GM12878 (cell line): ENCODE results near the gene CLDN7. TPM values are rescaled to one million over a fixed set of nuclear protein-coding genes. Genes with fewer than 3 reads are reported as not detected.
A peak's percentile ranks its signal among the peaks of the same experiment; 100 is the strongest.

Experiments
- ASH2L ChIP-seq: fragments of 300-600, 200-600 bp; sonication (generic); IDR thresholded peaks from 2 replicates; pipeline ENCODE4 v1.6.1; 2017; ENCODE audit warnings: low read depth, mild to moderate bottlenecking, borderline replicate concordance
- ATF2 ChIP-seq: IDR thresholded peaks from 2 replicates; pipeline ENCODE4 v1.6.1; 2012; ENCODE audit warnings: low read length, inconsistent platforms
- ATF7 ChIP-seq: fragments of 450-650 bp; IDR thresholded peaks from 2 replicates; pipeline ENCODE4 v1.6.1; 2016; ENCODE audit warnings: low read depth, mild to moderate bottlenecking
- CBX3 ChIP-seq: fragments of 200-600 bp; sonication (generic); IDR thresholded peaks from 2 replicates; pipeline ENCODE4 v1.6.1; 2016; ENCODE audit warnings: low read depth, borderline replicate concordance
- DPF2 ChIP-seq: fragments of 450-650 bp; IDR thresholded peaks from 2 replicates; pipeline ENCODE4 v1.6.1; 2017; ENCODE audit warnings: mild to moderate bottlenecking
- EED ChIP-seq: sonication (generic); IDR thresholded peaks from 2 replicates; pipeline ENCODE4 v1.6.1; 2016; ENCODE audit warnings: antibody characterized with exemption, low read depth
- HCFC1 ChIP-seq: fragments of 150-350 bp; IDR thresholded peaks from 2 replicates; pipeline ENCODE4 v1.6.1; 2014; ENCODE audit warnings: low read length
- MTA2 ChIP-seq: fragments of 450-650 bp; IDR thresholded peaks from 2 replicates; pipeline ENCODE4 v1.6.1; 2016; ENCODE audit warnings: low read depth, mild to moderate bottlenecking, moderate library complexity
- MTA3 ChIP-seq: IDR thresholded peaks from 2 replicates; pipeline ENCODE4 v1.6.1; 2012; ENCODE audit warnings: low read length, inconsistent platforms, borderline replicate concordance
- NKRF ChIP-seq: fragments of 450-650 bp; conservative IDR thresholded peaks from 2 replicates; pipeline ENCODE4 v1.6.1; 2017; ENCODE audit warnings: mild to moderate bottlenecking, moderate library complexity
- NR2F1 ChIP-seq: fragments of 450-650 bp; conservative IDR thresholded peaks from 2 replicates; pipeline ENCODE4 v1.6.1; 2017; ENCODE audit warnings: mild to moderate bottlenecking
- PAX8 ChIP-seq: fragments of 450-650 bp; IDR thresholded peaks from 2 replicates; pipeline ENCODE4 v1.6.1; 2017; ENCODE audit warnings: mild to moderate bottlenecking, moderate library complexity
- RAD51 ChIP-seq: fragments of 450-650 bp; IDR thresholded peaks from 2 replicates; pipeline ENCODE4 v1.6.1; 2016; ENCODE audit warnings: moderate library complexity, mild to moderate bottlenecking, inconsistent platforms
- RELA ChIP-seq: fragments of 450-650 bp; IDR thresholded peaks from 2 replicates; pipeline ENCODE4 v1.8.0; 2014; ENCODE audit warnings: borderline replicate concordance; ENCODE audit not compliant: partially characterized antibody
- SREBF1 ChIP-seq: IDR thresholded peaks from 2 replicates; pipeline ENCODE4 v1.6.1; 2012; ENCODE audit warnings: mild to moderate bottlenecking, low read length
- STAT1 ChIP-seq: fragments of 450-650 bp; conservative IDR thresholded peaks from 2 replicates; pipeline ENCODE4 v1.6.1; 2014; ENCODE audit warnings: antibody characterized with exemption, mild to moderate bottlenecking
- TCF3 ChIP-seq: IDR thresholded peaks from 2 replicates; pipeline ENCODE4 v1.6.1; 2012; ENCODE audit warnings: low read depth, mild to moderate bottlenecking, low read length, borderline replicate concordance; ENCODE audit not compliant: insufficient read depth
- ZBTB33 ChIP-seq: fragments of 450-650 bp; IDR thresholded peaks from 2 replicates; pipeline ENCODE4 v1.6.1; 2017; ENCODE audit warnings: mild to moderate bottlenecking
- ZNF207 ChIP-seq: fragments of 450-650 bp; IDR thresholded peaks from 2 replicates; pipeline ENCODE4 v1.6.1; 2014; ENCODE audit warnings: antibody characterized with exemption, mild to moderate bottlenecking, borderline replicate concordance
- ZNF24 ChIP-seq: fragments of 450-650 bp; IDR thresholded peaks from 2 replicates; pipeline ENCODE4 v1.6.1; 2017; ENCODE audit warnings: antibody characterized with exemption, mild to moderate bottlenecking
- ZNF384 ChIP-seq: IDR thresholded peaks from 2 replicates; pipeline ENCODE4 v1.6.1; 2012; ENCODE audit warnings: low read depth, mild to moderate bottlenecking, low read length, improper control_type of control experiment, borderline replicate concordance
- polyA plus RNA-seq, 11 experiments: library from polyadenylated mRNA; depleted of rRNA in 4 of 11; unstranded in 6 of 11; stranded (reverse) in 5 of 11; fragments of >200 nt; fragmentation: Nextera tagmentation in 4 of 11; fragmentation: Illumina TruSeq in 1 of 11; extraction: Ambion mirVana in 4 of 11; extraction: Trizol in 1 of 11; gene quantifications; 1 replicate in 1 of 11; 2 replicates in 10 of 11; pipeline versions ENCODE4 v1.2.1 to v1.2.3, GENCODE V29; 2011 to 2016; ENCODE audit warnings: inconsistent platforms in 2 of 11, missing spikeins in 2 of 11, low read depth in 1 of 11
- total RNA-seq, 4 experiments: library from RNA; depleted of rRNA in 3 of 4; stranded (reverse); fragments of >200 nt in 3 of 4; fragmentation: Illumina TruSeq in 1 of 4; extraction: Trizol in 1 of 4; gene quantifications; 2 replicates each; pipeline versions ENCODE4 v1.2.1 to v1.2.3, GENCODE V29; 2013 to 2021
- TF ChIP-seq, protein P1 (sequence below): IDR thresholded peaks from 2 replicates; pipeline ENCODE4 v1.6.1; 2011; ENCODE audit warnings: mild to moderate bottlenecking, low read depth, low read length, moderate library complexity; ENCODE audit not compliant: insufficient replicate concordance

CLDN7 gene
- total and polyA plus RNA-seq, 10 of the 15 experiments (the other 5 are each of a cell fraction or from before 2014, with no cell fraction given), result 0.19 to 1.3 (median 0.36) TPM; not detected in 5

GRCh38 chr17:7242717-7243452 is 19.4 kb downstream of the CLDN7 start (continued):
- no peak for TF ChIP-seq SREBF1
- TF ChIP-seq ASH2L, result peak; percentile 85; the same call in 1 of the 2 replicates
- TF ChIP-seq, protein P1, sequence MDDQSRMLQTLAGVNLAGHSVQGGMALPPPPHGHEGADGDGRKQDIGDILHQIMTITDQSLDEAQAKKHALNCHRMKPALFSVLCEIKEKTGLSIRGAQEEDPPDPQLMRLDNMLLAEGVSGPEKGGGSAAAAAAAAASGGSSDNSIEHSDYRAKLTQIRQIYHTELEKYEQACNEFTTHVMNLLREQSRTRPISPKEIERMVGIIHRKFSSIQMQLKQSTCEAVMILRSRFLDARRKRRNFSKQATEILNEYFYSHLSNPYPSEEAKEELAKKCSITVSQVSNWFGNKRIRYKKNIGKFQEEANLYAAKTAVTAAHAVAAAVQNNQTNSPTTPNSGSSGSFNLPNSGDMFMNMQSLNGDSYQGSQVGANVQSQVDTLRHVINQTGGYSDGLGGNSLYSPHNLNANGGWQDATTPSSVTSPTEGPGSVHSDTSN, result peak; percentile 84
- peak; percentile 37; the same call in 1 of the 2 replicates for TF ChIP-seq ZNF24
- TF ChIP-seq ATF7, result peak; percentile 87
- TF ChIP-seq CBX3, result no peak
- peak; percentile 78; the same call in 1 of the 2 replicates for TF ChIP-seq ATF2
- peak; percentile 98 for TF ChIP-seq NKRF
- TF ChIP-seq TCF3, result peak; percentile 75
- TF ChIP-seq EED, result no peak
- TF ChIP-seq MTA2, result peak; percentile 56; the same call in 1 of the 2 replicates
- TF ChIP-seq NR2F1, result peak; percentile 47; the same call in 1 of the 2 replicates
- peak; percentile 99 for TF ChIP-seq RAD51
- TF ChIP-seq ZNF384, result no peak
- 0 out of 2 replicates have a peak, but pooled peaks have one; percentile 72 for TF ChIP-seq ZNF207
- TF ChIP-seq ZBTB33, result 0 out of 2 replicates have a peak, but pooled peaks have one; percentile 40
- peak; percentile 55; the same call in 1 of the 2 replicates for TF ChIP-seq DPF2
- peak; percentile 82; the same call in 1 of the 2 replicates for TF ChIP-seq MTA3
- peak; percentile 53; the same call in 1 of the 2 replicates for TF ChIP-seq HCFC1
- peak; percentile 74; the same call in 1 of the 2 replicates for TF ChIP-seq PAX8
- 0 out of 2 replicates have a peak, but pooled peaks have one; percentile 67 for TF ChIP-seq STAT1
- peak; percentile 82 for TF ChIP-seq RELA
